D721Med (cell line): ENCODE results near the gene PIGU.

Experiments
- DNase-seq: peaks from one replicate; pipeline ENCODE4 v3.0.0; 2011; ENCODE audit warnings: low spot score; ENCODE audit not compliant: insufficient read length
- FAIRE-seq: peaks from 2 replicates; lab custom pipeline; 2011; peaks lifted over from hg19 to GRCh38; lab: Jason Lieb, UNC
- TF ChIP-seq, protein P1 (sequence below): IDR thresholded peaks from 2 replicates; pipeline ENCODE4 v1.5.1; 2012; ENCODE audit warnings: mild to moderate bottlenecking, control low read depth; ENCODE audit not compliant: insufficient read depth; ENCODE audit errors: missing control alignments

The PIGU gene

DNA sequence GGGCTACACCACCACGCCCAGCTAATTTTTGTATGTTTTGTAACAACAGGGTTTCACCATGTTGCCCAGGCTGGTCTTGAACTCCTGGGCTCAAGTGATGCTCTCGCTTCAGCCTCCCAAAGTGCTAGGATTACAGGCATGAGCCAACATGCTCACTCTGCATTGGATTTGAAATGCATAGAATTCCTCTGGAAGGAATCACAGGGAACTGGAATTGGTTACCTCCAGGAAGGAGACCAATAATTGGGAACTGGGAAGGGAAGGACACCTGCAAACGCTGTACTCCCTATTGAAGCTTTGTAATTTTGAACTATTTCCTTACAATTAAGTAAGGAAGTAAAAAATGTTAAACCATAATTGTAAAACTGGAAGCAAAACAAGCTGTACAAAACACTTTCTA is 14.9 kb upstream of the PIGU start:
- TF ChIP-seq, protein P1, sequence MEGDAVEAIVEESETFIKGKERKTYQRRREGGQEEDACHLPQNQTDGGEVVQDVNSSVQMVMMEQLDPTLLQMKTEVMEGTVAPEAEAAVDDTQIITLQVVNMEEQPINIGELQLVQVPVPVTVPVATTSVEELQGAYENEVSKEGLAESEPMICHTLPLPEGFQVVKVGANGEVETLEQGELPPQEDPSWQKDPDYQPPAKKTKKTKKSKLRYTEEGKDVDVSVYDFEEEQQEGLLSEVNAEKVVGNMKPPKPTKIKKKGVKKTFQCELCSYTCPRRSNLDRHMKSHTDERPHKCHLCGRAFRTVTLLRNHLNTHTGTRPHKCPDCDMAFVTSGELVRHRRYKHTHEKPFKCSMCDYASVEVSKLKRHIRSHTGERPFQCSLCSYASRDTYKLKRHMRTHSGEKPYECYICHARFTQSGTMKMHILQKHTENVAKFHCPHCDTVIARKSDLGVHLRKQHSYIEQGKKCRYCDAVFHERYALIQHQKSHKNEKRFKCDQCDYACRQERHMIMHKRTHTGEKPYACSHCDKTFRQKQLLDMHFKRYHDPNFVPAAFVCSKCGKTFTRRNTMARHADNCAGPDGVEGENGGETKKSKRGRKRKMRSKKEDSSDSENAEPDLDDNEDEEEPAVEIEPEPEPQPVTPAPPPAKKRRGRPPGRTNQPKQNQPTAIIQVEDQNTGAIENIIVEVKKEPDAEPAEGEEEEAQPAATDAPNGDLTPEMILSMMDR, result no peak
- FAIRE-seq (no peak), DNase-seq (no peak)

DNA sequence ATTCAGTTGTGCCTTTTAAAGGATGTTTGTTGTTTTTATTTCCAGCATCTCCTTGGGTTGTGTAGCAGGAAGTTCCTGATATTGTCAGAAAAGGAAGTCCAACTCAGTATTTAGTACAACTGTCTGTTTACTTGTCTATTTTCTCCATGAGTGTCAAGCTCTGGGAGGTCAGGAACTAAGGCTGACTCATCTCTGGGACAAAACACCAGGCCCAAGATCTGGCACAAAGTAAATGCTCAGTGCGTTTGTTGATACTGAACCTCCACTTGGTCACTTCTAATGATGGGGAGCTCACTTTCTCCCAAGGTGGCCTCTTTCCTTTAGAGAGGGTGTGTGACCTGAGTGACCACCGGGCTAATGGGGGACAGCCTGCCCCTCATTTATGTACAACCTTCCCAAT is 12.6 kb upstream of the PIGU start:
- FAIRE-seq (no peak), DNase-seq (no peak)
- TF ChIP-seq, protein P1, result no peak

GRCh38 chr20:34683667-34684066 is 6.8 kb upstream of the PIGU start:
- no peak for DNase-seq
- no peak for FAIRE-seq

DNA sequence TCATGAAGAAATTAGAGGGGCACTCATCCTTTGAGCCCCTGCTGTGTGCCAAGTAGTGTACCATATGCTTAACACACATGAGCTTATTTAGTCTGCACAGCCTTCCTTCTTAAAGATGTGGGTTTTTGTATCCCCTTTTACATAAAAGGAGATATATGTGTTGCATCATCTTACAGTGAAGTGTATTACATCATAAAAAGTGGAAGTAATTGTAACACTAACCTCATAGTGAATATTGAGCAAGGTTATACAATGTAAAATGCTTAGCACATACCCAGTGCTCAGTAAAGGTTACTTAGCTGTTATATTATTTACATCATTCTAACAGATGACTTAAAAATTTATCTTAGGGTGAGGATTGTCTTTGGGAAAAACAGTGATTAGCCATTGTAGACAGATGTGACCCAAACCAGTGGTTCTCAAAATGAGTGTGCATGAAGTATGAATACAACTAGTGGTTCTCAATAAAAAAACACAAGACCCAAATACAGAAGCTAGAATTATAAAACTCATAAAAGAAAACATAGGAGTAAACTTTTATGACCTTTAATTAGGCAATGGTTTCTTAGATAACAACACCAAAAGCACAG is 3.8 kb upstream of the PIGU start:
- no peak for DNase-seq

More at GRCh38 chr20:34683667-34684066, 6.8 kb upstream of the PIGU start:
- TF ChIP-seq, protein P1, result no peak

GRCh38 chr20:34675993-34676641 is 775 bp downstream of the PIGU start:
- TF ChIP-seq, protein P1, result no peak
- FAIRE-seq, result no peak

More for the DNA sequence above, 3.8 kb upstream of the PIGU start:
- FAIRE-seq, result no peak
- TF ChIP-seq, protein P1, result no peak

GRCh38 chr20:34675561-34675960 is 1.3 kb downstream of the PIGU start:
- FAIRE-seq (no peak), DNase-seq (no peak)
- TF ChIP-seq, protein P1, result no peak

More at GRCh38 chr20:34675993-34676641, 775 bp downstream of the PIGU start:
- DNase-seq, result no peak

DNA sequence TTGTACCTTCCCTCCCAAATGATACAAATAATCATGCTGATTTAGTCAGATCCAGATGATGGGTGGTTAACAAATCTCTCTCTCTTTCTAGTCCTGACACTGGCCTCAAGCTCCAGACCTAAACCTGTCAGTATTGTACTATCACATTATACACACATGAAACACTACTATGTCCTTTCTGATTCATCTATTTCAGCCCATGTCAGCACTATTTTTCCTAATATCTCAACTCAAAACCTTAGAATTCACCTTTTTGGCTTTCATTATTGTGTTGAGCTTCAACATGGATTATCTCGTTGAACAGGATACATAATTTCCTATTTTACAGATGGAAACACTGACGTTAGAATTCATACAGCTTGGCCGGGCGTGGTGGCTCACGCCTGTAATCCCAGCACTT is 3.5 kb downstream of the PIGU start:
- no peak for FAIRE-seq
- TF ChIP-seq, protein P1, result no peak
- no peak for DNase-seq
